ENCODE measurements around the gene SLC43A2. TPM values are rescaled to one million over a fixed set of nuclear protein-coding genes. Genes with fewer than 3 reads are reported as not detected.

SLC43A2 gene
- total and polyA plus RNA-seq, 2 of the 13 experiments (the other 11 are each of a cell fraction or from before 2014, with no cell fraction given), result 7.3 to 20.0 TPM

DNA sequence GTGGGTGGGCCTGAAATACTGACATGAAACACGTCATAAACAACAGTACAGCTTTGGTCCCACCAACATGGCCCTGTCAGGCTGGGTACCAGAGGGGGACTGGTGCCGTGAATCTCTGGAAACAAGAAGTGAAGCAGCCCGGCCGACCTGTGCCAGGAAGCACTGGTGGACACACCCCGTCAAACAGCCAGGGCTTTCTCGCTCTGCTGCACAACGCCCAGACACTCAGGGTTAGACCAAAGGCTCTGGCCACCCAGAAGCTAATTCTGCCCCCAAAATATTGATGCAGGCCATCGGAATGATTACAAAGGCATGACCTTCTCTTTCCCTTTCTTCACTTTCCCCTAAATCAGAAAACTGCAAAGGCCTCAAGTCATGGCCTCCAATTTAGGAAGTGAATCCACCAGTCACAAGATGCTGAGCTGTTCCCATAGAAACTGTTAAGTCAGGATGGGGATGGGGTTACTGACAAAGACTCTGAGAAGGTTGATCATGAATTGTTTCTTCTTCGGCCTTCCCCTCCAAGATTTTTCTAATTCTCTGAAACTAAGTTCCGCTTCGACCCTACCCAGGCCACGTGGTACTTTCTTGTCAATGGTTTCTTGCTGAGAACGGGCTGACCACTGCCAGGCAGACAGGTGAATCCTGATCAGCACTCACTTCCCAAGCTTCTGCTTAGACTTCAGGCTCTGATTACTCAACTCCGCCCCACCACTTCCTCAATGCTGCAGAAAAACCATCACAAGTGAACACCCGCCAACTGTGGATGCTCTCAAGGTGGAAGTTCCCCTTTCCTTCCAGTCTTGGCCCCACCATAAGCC lies 72.8 kb downstream of the SLC43A2 start (continued):
- TF ChIP-seq ZNF281 (CRISPR knock-in tag; IDR thresholded peaks at IDR 0.05; ENCODE audit: borderline replicate concordance), result no peak
- no peak for TF ChIP-seq FOXK2 (IDR thresholded peaks at IDR 0.05)

GRCh38 chr17:1554751-1555540 lies 73.7 kb downstream of the SLC43A2 start:
- peaks cover 10 to 58% of the 10 kb centered on the region in 2 experiments for H3K36me3 ChIP-seq (replicated peaks in 1 of 2; ENCODE audit: control insufficient read depth in 1 of 2, insufficient read depth in 2 of 2, low read length in 2 of 2)
- no peak for ATAC-seq
- no peak overlapping the region for H2AFZ ChIP-seq (ENCODE audit: low read length)
- 0 out of 2 replicates have a peak, but pooled peaks have one; percentile 25 for TF ChIP-seq MAFF (IDR thresholded peaks at IDR 0.05; ENCODE audit: low read depth, low read length)
- TF ChIP-seq MAFK (conservative IDR thresholded peaks at IDR 0.05 in 1 of 2, IDR thresholded peaks at IDR 0.05 in 1 of 2; ENCODE audit: low read length in 2 of 2), result peak; percentile 20 to 61; a peak in 2 of 4 replicates
- TF ChIP-seq, protein P1, sequence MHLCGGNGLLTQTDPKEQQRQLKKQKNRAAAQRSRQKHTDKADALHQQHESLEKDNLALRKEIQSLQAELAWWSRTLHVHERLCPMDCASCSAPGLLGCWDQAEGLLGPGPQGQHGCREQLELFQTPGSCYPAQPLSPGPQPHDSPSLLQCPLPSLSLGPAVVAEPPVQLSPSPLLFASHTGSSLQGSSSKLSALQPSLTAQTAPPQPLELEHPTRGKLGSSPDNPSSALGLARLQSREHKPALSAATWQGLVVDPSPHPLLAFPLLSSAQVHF (CRISPR knock-in tag; IDR thresholded peaks at IDR 0.05), result no peak
- ChIA-PET CTCF (ENCODE audit: low intra/inter-chr PET ratio, low total read pairs) (no interaction called here), POLR2A (no interaction called here)
- no peak overlapping the region for H3K27ac ChIP-seq (ENCODE audit: extremely low read length, insufficient read depth, low read length)
- H3K9ac ChIP-seq (ENCODE audit: insufficient read depth, low read depth, low read length), result no peak overlapping the region
- intact Hi-C loops (cut with micrococcal nuclease; ENCODE audit: unreplicated experiment) (no loop called here), in situ Hi-C loops (cut with HindIII; ENCODE audit: extremely low pct_ligation_motif_present, low pct_unique_long_range_greater_than_20kb) (no loop called here)
- BruUV-seq (replicated peaks), result no TSS peak
- H3K27me3 ChIP-seq (ENCODE audit: control insufficient read depth in 1 of 2, insufficient read depth in 2 of 2, low read length in 2 of 2), result no peaks in the 10 kb centered on the region
- no peak overlapping the region for H3K4me3 ChIP-seq (replicated peaks in 1 of 3; ENCODE audit: insufficient read depth in 1 of 3, low read depth in 2 of 3, low read length in 3 of 3)
- 0 out of 2 replicates have a peak, but pooled peaks cover 2% of the 10 kb centered on the region for H4K20me1 ChIP-seq (ENCODE audit: insufficient read depth, low read length)
- DNase-seq (ENCODE audit: low spot score), result no peak
- H3K79me2 ChIP-seq (ENCODE audit: insufficient read depth, low read length), result peaks cover 24% of the 10 kb centered on the region
- peaks cover 2% of the 10 kb centered on the region for H3K4me1 ChIP-seq (ENCODE audit: insufficient read depth, low read length)
- WGBS (ENCODE audit: low lambda C conversion rate), result 97% methylated on average over 9 of the region's 9 CpGs
- H3K9me3 ChIP-seq (ENCODE audit: low read length), result no peaks in the 10 kb centered on the region
- FAIRE-seq, result no peak
- H3K4me2 ChIP-seq (ENCODE audit: low read depth, low read length), result no peak overlapping the region

All from HepG2 (cell line).